Endothelial cell of hepatic sinusoid (primary cell): ENCODE data around the gene WDFY3.

ENCODE experiments used
- in situ Hi-C: cut with HindIII; loops from 2 replicates; pipeline ENCODE4 v1.10.0; 2017; ENCODE audit warnings: low sequenced_read_pairs

The WDFY3 gene

DNA sequence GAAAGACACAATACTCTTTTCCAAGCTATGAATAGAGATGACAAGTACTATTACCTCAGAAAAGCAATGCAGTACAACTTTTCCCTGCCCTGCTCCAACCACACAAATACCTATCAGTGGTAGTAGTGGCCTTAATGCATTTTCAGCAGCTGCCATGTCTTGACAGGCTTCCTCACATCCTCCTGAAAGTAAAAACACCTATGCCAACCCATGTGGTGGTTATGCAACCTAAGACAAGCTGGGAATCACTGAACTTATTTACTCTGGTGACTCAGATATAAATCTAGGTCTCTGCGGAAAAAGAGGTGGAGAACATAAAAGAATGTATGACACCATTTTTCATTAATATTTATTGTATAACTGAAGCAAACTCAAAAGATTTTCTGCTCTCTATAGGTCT is 14.5 kb downstream of the WDFY3 start:
- in situ Hi-C loops = no loop called here

DNA sequence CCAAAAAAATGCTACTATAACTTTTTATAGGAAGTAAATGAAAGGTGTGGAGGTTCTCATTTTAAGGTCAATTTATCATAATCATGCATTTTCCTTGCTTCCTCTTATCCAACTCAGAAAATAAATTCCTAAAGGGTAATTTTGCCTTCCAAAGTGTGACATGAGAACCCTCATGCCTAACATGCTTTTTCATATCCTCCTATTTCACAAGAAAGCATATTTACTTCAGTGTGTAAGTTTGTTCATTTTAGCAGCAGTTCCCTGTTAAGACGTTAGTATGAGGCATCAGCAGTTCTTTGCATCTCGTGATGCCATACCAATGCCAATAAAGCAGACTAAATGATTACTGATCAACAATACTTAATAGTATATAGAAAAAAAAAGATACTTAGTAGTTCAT is 18.4 kb downstream of the WDFY3 start:
- in situ Hi-C loops = no loop called here

DNA sequence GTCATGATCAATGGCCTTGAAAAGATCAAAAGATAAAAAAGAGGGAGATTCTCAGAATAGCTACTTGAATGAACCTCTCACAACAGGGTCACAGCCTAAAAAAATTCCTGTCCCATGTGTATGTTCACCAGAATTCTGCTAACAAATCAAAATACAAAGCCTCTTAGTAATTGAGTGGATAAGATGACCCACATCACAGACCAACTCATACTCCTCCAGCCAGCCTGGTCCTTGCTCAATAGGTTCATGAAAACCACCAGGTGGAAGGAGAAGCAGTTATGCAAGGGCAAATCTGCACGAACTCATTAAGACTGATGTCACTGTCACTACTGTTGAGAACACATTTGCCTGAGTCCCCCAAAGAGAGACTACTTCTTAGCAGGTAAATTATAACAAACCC is 21.5 kb downstream of the WDFY3 start:
- in situ Hi-C loops = no loop called here

DNA sequence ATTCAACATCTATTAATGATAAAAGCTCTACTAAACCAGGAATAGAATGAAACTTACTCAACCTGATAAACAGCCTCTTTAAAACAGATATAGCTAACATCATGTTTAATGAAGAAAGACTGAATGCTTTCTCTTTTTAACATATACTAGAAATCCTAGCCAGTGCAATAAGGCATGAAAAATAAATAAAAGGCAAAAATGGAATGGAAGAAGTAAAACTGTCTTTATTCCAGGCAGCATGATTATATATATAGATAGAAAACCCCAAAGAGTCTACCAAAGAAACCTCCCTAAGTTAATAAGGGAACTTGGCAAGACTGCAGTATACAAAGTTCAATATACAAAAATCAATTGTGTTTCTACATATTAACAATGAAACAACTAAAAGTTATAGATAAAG is 25.5 kb downstream of the WDFY3 start:
- in situ Hi-C loops = no loop called here

DNA sequence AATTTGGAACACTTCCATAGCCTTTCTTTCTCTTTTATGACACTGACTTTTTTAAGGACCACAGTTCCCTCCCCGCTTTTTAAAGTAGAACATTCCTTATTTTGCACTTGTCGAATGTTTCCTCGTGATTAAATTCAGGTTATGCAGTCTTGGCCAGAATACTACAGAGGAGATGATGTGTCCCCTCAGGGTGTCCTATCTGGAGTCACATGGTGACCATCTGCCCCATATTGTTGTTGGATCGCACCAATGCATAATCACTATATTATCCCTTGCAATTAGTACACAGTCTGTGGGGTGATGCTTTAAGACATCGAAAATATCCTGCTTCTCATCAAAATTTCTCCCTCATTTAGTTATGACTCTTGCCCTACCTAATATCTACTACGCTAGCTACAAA is 27.4 kb downstream of the WDFY3 start:
- in situ Hi-C loops = no loop called here

DNA sequence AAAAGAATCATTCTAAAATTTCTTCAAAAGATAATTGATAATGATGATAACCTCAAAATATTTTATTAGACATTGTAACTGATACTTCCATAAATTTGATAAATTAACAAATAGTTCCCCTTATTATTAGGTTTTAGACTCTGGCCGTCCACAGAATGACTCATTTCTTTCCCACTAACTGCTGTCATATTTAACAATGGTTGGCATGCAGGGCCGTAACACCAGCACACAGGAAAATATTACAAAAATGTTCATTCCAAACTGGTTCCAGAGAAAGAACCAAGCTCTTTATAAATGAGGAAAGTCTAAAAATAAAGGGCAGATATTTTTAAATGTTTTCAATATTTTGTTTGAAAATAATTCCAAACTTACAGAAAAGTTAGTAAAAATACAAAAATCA is 28.2 kb downstream of the WDFY3 start:
- in situ Hi-C loops = no loop called here

DNA sequence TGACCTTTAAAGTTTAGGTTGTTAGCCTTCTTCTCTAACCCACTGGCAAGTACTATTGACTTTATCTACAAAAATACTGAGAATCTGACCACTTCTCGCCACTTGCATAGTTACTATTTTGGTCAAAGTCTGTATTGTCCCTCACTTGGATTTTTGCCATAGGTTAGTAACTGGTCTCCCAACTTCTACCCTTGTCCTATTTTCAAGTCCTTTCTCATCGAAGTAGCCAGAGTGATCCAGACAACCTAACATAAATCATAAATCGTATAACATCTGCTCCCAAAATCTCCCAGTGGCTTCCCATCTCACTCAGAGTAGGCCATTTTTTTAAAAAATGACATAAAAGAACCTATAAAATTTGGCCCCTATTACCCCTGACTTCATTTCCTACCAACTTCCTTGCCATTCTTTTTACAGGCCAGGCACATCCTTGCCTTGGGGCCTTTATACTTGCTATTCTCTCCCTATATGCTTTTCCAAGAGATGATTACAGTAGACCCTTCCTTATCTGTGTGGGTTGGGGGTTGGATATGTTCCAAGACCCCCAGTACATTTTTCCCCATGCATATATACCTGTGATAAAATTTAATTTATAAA is 29.0 kb downstream of the WDFY3 start:
- in situ Hi-C loops = no loop called here

DNA sequence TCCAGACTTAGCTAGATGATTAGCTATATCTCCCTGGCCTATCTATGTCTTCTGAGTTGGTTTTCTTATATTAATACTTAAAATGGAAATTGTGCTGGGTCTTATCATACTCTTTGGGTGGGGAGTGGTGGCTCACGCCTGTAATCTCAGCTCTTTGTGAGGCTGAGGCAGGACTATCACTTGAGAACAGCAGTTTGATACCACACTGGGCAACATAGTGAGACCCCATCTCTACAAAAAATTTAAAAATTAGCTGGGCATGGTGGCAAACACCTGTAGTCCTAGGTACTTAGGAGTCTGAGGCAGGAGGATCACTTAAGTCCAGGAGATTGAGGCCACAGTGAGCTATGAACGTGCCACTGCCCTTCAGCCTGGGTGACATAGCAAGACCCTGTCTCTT is 30.4 kb downstream of the WDFY3 start:
- in situ Hi-C loops = no loop called here

DNA sequence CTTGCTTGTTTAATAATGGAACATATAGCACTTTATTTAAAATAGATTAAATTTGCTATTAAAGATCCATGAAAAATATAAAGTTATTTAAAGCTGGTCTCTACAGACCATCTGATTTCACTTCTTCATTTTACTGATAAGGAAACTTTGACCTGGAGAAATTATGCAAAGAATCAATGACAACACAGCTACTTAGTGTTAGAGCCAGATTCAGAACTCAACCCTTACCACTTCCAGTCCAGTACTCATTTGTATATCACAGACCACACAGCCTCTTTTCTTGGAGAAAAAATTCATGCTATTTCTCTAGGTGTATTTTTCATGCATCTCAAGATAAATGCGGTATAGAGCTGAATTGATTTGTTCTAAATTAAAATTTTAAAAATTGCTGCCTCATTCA is 34.0 kb downstream of the WDFY3 start:
- in situ Hi-C loops = no loop called here

DNA sequence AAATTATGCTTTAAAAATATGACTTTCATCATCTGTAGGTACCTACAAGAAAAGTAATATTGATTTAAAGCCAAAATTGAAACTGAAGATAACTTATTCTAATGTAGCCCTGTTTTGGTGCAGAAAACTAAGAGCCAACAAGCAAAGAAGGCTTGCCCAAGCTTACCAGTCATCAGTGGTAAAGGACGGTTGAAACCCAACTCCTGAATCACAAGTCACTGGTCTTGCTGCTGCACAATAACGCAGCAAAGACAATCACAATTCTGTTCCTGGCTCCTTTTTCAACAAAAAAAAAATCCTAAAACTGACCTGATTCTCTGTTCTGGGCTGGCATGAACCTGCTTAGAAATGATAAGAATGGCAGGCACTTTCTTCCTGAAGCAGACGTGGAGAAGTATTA is 34.5 kb downstream of the WDFY3 start:
- in situ Hi-C loops = no loop called here

DNA sequence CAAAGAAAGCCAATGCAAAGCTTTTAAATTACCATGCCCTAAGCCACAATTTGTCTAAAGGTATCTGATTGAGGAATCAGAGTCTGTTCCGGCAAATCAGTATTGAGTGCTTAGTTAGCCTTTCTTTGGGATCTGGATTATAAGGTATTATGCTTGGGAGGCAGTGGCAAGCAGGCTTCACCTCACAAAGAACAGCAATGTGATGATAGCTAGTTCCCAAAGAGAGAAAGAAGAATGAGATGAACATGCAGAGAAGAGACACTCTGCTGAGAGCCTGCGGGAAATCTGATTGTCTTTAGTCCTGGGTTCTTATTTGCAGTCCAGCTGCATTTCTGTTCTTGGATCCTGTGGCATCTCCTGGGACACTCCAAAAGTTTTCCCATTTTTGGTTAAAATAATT is 35.2 kb downstream of the WDFY3 start:
- in situ Hi-C loops = no loop called here

DNA sequence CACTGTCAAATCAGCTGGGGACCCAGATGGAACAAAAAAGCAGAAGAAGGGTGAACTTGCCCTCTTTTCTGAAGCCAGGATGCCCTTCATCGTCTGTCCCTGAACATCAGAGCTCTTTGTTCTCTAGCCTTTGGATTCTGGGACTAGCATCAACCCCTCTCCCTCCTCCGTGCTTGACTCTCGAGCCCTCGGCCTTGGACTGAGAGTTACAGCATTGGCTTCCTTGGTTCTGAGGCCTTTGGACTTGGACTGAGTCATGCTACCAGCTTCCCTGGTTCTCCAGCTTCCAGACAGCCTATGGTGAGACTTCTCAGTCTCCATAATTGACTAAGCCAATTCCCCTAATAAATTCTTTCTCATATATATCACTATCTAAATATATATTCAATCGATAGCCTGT is 38.4 kb downstream of the WDFY3 start:
- in situ Hi-C loops = no loop called here

DNA sequence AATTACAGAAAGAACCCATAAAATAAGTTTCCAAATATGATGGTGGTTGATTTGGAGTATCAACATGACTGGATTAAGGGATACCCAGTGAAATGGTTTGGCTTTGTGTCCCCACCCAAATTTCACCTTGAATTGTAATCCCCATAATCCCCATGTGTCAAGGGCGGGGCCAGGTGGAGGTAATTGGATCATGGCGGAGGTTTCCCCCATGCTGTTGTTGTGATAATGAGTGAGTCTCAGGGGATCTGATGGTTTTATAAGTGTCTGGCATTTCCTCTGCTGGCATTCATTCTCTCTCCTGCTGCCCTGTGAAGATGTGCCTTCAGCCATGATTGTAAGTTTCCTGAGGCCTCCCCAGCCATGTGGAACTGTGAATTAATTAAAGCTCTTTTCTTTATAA is 39.1 kb downstream of the WDFY3 start:
- in situ Hi-C loops = no loop called here

DNA sequence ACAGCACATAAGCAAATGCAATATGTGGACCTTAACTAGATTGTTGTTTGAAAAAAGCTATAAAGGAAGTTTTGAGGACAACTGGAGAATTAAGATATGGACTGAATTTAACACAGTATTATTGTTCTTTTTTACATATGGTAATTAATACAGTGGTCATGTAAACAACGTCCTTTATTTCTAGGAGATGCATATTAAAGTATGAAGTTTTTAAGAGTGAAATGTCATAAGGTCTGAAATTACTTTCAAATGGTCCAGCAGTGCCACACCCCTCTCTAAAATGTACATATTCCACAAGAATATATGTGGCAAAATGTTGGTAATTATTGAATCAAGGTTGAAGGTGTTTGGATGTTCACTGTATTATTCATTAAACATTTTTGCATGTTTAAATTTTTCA is 40.9 kb downstream of the WDFY3 start:
- in situ Hi-C loops = no loop called here

DNA sequence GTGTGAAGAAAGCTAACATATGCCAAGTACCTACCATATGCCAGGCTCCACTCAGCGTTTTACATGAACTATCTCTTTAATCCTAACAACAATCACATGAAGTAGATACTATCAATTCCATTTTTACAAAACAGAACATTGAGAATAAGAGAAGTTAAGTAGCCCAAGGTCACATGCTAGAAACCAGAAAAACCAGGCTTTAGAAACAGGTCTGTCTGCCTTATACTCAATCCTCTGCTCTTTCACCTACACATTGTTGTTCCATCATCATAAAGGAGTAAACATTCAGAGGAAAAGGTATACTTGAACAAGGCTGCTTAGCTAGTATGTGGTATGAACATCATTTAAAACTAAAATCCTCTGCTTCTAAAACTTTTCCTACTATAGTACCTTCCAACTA is 42.1 kb downstream of the WDFY3 start:
- in situ Hi-C loops = no loop called here

DNA sequence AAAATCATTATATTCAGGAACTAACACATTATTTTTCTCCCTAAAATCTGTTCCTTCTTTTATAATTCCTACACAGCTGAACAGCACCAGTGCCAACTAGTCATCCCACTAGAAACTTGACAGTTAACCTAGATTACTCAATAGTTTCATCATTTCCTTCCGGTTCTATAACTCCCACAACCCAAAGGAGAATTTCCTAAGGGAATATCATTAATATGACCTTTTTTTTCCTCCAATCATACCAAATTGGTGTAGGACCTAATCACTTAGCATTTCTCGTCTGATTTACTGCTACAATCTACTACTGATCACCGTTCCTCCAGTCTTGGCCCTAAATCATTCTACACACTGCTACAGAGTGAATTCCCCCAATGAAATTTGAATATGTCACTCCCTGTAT is 45.9 kb downstream of the WDFY3 start:
- in situ Hi-C loops = no loop called here

DNA sequence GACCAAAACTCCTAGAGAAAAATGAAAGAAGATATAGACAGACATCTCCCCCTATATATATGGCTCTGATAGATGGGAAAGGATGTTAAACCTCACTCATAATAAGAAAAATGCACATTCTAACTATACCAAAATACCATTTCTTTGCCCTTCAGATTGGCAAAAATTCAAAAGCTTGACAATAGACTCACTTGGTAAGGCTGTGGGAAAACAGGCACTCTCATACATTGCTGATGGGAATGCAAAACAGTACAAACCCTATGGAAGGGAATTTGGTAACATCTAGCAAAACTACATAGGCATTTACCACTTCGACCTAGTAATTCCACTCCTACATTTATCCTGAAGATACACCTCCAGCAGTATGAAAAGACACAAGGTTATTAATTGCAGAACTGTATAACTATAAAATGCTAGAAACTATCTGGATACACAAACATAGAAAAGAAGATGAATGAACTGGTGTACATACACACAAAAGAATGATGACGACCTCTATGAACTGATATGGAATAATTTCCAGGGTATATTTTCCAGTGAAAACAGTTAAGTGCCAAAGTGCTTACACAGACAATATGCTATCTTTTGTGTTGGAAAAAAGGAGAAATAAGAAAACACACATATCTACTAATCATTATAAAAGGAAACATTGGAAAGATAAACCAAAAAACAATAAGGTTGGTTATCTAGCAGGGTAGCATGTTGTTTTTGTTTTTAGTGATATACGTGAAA is 48.5 kb downstream of the WDFY3 start:
- in situ Hi-C loops = no loop called here

DNA sequence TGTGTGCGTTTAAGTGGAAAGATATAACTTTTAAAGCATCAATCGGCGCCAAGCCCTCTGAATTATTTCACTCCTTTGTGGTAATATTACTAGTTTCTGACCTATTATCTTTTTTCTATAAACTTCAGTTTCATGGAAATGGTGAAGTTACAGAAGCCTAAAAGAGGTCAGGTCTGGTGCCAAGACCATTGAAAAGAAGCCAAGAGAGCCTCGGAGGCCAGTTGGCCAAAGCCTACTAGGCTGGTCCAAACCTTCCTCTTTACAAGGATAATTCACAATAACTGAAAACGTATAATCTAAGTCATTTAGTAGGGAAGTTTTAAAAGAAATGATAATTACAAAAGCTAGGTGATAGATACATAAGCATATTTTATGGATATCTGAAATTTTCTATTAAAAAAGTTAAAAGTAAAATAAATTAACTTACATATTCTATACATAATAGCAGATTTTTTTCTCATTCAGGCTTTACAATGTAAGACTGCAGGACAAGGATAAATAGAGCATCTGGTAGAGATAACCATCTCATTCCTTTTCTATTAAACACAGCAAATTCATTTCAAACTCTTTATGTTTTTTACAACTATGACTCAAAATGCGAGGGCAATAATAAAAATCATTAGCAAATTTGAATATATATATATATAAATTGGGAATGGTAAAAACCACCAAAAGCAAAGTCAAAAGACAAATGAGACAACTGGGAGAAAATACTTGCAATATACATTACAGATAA is 49.2 kb downstream of the WDFY3 start:
- in situ Hi-C loops = no loop called here

DNA sequence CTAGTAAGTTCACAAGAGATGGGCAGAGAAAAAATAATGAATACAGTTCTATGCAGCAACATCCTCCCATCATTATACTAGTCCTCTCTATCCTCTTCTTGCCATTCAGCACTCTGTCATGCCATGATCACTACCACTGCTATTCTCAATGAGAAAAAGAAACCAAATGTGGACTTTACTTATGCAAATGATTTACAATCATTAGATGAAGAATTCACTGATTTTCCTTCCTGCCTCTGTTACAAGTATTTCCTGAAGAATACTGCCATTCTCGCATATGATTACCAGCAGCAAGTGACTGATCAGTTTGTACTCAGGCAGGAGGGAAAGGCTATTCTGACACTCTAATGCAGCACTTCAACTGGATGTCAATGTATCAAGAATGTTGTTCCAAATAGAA is 50.3 kb downstream of the WDFY3 start:
- in situ Hi-C loops = no loop called here

DNA sequence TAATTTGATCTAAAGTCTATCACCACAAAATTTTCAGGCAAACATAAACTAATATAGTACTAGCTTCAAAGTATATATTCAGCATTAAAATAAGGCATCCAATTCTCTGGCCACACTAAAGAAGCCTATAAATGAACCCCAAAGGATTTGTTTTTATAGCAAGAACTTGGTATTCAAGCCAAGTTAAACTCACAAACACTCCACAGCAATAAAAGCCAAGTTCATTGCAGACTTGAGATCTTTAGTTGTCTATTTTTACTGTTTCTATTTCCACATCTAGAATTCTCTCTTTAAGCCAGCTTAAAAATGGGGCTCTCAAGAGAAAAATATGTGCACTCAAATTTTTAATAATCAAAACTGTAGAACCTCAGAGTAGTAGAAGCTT is 51.1 kb downstream of the WDFY3 start:
- in situ Hi-C loops = no loop called here

DNA sequence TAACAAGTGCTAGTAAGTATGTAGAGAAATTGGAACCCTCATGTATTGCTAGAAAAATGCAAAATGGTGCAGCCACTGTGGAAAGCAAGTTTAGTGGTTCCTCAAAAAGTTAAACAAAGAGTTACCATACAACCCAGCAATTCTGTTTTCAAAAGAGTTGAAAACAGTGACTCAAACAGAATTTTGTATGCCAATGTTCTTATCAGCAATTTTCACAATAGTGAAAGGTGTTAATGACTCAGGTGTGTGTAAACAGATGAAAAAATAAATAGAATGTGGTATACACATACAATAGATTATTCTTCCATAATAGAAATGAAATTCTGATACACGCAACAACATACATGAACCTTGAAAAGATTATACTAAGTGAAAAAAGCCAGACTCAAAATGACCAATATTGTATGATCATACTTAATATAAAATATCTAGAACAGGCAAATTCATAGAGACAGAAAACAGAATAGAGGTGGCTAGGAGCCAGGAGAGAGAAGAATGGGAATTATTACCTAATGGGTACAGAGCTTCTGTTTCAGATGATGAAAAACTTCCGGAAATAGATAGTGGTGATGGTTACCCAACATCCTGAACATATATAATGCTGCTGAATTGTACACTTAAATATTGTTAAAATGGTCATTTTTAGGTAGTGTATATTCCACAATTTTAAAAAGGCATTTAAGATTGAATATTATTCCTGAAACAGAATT is 51.6 kb downstream of the WDFY3 start:
- in situ Hi-C loops = no loop called here

DNA sequence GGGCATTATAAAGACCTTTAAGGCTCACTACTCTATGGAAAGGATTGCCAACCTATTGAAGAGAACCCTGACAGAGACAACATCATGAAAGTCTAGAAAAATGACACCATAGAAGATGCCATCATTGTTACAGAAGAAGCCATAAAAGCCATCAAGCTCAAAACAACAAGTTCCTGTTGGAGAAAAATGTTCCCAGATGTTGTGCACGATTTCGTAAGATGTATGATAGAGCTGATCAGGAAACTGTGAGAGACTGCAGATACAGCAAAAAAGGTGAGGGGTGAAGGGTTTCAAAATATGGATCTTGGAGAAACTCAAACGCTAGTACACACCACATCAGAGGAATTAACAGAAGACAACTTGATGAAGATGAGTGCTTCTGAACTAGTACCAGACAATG is 53.3 kb downstream of the WDFY3 start:
- in situ Hi-C loops = no loop called here
